HG02943 (cell line): ENCODE data around the gene DDX6.

Source experiments
- ATAC-seq: cut with Tn5 transposase; IDR thresholded peaks from one replicate; pipeline ENCODE4 v1.9.1; 2021; ENCODE audit warnings: mild to moderate bottlenecking, low read depth, moderate library complexity; ENCODE audit not compliant: unreplicated experiment

DDX6 gene

GRCh38 chr11:118706546-118706825 lies 84.5 kb downstream of the DDX6 start:
- no peak for ATAC-seq

GRCh38 chr11:118705791-118706545 lies 85.0 kb downstream of the DDX6 start:
- ATAC-seq = no peak

GRCh38 chr11:118705111-118705741 lies 85.7 kb downstream of the DDX6 start:
- no peak for ATAC-seq

- no peak for ATAC-seq
These were observed 87.3 kb downstream of the DDX6 start for GRCh38 chr11:118703563-118704106.

- ATAC-seq = no peak
These were observed 91.3 kb downstream of the DDX6 start for GRCh38 chr11:118699506-118700220.
